Activated CD8-positive, alpha-beta memory T cell treated with anti-CD3 and anti-CD28 coated beads, Interleukin-2, amount 50 U/mL, for 1 hour (primary cell): ENCODE data around the gene TTC21B.
"Not testable (repeated sequence)": the region's sequence is repeated elsewhere in the genome, so short reads cannot be mapped to it uniquely, and the experiment has no call there.

Experiments used
- DNase-seq: peaks from one replicate; pipeline ENCODE4 v3.0.0-alpha.2; 2020; ENCODE audit errors: extremely low read depth

TTC21B gene

GRCh38 chr2:165953655-165954606, at the start of gene TTC21B:
TSS of gene TTC21B (minus strand) at chr2:165953776. CDS start at chr2:165953705, 71 bp downstream.
- peak; percentile 73 for DNase-seq

DNA sequence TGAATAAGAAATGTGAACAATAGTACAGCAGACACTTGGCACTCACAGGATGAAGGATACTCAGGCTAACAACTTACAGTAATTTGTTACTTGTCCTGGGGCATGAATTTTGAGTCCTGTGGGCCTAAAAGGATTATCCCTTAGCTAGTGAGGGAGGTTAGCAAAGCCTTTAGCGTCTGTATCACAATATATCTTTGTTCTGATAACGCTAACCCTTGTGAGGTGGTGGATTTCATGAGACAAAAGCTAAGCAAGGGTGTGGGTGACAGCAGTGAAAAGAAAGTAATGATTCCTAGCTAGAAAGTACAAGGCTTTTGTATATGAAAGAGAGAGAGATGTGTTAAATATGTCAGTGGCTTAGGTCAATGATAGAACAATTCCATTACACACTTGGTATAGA, 46.8 kb upstream of the TTC21B start:
- no peak for DNase-seq

GRCh38 chr2:165990846-165991245, 37.3 kb upstream of the TTC21B start:
- no peak for DNase-seq

GRCh38 chr2:165989851-165990250, 36.3 kb upstream of the TTC21B start:
- DNase-seq = no peak

GRCh38 chr2:165985120-165985519, 31.5 kb upstream of the TTC21B start:
- DNase-seq = no peak

DNA sequence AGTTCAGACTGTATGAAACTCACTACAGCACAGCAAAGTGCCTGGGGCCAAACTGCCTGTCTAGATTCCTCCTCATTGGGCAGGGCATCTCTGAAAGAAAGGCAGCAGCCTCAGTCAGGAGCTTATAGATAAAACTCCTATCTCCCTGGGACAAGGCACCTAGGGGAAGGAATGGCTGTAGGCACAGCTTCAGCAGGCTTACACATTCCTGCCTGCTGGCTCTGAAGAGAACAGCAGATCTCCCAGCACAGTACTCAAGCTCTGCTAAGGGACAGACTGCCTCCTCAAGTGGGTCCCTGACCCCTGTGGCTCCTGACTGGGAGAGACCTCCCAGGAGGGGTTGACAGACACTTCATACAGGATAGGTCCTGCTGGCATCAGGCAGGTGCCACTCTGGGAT, 18.6 kb upstream of the TTC21B start:
- not testable (repeated sequence) for DNase-seq

DNA sequence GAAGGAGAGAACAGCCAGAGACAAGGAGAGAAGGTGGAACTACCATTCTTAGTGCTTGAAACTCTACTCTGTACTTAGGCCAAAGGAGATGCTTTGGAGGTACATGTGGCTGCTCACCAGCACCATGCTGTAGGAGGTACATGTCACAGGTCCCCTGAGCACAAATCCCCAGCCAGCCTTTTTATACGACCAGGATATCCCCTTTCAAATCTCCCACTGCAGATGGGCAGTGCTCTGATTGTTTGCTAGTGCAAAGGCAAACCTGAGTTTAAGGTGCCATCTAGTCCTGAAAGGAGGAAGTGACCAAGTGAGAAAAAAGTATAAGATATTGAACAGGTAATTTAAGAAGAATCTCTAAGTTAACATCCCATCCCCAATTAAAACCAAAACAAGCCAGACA, 17.1 kb upstream of the TTC21B start:
- DNase-seq = no peak

DNA sequence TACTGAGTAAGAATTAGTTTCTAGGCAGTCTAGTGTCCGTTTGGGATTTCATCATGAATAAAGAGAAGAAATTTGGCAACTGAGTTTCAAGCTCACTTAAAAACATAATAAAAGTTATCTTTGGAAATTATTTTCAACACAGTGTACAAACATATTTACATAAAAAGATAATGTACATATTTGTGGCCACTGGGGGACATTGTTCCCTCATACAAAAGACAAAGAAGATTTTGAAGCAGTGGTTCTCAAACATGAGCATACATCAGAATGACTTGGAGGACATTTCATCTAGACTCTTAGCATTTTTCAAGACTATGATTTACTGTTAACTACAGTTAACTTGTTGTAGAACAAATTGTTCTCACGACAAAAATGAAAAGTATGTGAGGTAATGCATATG, 15.7 kb upstream of the TTC21B start:
- no peak for DNase-seq

DNA sequence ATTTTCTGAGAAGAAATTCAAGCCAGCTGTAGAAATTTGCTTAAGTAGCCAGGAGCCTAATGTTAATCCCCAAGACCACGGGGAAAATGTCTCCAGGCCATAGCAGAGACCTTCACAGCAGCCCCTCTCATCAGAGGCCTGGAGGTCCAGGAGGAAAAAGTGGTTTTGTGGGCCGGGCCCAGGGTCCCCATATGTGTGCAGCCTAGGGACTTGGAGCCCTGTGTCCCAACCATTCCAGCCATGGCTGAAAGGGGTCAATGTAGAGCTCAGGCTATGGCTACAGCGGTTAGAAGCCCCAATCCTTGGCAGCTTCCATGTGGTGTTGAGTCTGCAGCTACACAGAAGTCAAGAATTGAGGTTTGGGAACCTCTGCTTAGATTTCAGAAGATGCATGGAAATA, 14.2 kb upstream of the TTC21B start:
- no peak for DNase-seq

GRCh38 chr2:165961818-165962217, 8.2 kb upstream of the TTC21B start:
- no peak for DNase-seq

- no peak for DNase-seq
Observed at GRCh38 chr2:165959371-165959770, 5.8 kb upstream of the TTC21B start.

DNA sequence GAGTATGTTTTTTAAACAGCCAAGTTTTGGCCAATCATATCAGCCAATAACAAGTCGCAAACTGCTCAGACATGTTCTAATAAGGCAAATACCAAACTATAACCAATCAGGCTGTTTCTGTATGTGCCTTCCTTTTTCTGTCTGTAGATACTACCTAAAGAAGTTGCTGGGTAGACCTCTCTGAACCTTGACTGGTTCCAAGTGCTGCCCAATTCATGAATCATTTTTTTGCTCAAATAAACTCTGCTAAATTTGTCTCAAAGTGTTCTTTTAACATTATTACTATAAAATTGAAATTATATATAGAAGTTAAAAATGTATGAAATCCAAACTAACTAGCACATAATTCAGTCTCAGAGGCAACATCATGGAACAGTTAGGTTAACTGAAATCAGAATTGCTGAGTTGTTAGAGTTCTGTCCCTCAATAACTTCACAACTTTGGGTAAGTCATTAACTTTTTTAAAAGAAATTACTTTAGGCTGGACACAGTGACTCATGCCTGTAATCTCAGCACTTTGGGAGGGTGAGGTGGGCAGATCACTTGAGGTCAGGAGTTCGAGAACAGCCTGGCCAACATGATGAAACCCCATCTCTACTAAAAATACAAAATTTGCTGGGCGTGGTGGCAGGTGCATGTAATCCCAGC, 4.9 kb upstream of the TTC21B start:
- DNase-seq = no peak

- no peak for DNase-seq
Observed at GRCh38 chr2:165957030-165957675, 3.6 kb upstream of the TTC21B start.

DNA sequence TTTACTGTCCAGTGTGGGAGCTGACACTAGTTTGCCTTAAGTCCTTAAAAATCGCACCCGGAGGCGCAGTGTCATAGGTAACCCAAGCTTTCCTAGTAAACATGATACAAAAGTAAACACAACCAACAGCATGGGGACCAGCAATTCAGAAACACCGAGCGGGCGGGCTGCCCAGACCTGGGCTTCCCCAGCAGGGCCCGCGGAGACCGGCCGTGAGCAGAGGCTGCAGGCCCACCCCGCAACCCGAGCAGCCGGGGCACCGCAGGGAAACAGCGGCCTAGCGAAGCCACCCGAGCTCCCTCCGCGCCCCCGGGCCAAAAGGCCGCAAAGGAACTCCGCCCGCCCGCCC, 296 bp downstream of the TTC21B start:
- DNase-seq = no peak

- no peak for DNase-seq
Observed at GRCh38 chr2:165952741-165953211, 800 bp downstream of the TTC21B start.

GRCh38 chr2:165952085-165952484, 1.5 kb downstream of the TTC21B start:
- DNase-seq = no peak

GRCh38 chr2:165950438-165950837, 3.1 kb downstream of the TTC21B start:
- no peak for DNase-seq

DNA sequence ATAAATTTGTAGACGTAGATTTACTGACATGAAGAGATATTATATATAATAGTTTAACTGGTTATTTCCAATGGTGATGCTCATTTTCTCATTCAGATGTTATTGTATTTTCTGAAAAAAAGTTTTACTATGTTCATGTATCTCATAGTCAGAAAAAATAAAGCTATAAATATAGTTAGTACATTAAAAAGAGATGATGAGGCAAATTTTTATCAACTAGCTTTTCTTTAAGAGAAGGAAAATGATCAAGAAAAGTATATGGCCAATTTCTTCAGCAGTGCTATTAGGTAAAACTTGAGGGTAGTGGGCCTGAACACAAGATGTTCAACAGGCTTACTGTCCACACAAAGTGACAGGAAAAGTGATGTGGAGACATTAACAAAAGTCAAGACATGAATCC, 11.7 kb downstream of the TTC21B start:
- no peak for DNase-seq

GRCh38 chr2:165938237-165938636, 15.3 kb downstream of the TTC21B start:
- no peak for DNase-seq

DNA sequence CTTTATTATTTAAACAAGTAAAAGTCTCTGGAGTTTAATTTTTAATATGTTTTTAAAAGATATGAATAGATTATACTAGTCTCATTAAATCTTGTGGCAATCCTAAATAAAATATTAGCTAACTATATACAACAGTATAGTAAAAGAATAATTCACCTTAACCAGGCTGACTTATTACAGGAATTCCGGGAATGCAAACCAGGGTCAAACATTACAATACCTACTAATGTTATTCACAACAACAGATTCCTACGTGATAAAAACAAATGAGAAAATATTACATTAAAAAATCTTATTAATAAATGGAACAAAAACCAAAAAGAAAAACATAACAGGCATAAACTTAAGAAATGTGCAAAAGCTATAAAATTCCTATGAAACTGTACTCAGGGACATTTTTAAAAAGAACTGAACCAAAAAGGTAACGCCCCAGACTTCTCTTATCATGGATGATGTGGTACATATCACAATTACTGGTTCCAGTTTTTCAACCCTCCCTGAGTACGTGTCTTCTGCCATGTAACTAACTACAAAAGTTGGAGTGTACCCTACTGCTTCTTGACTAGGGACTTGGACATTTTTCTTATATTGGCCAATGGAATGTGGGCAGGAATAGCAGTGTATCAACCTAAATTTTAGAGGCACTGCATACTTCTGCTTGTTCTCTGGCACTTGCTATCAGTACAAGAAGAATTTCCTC, 20.2 kb downstream of the TTC21B start:
- no peak for DNase-seq

DNA sequence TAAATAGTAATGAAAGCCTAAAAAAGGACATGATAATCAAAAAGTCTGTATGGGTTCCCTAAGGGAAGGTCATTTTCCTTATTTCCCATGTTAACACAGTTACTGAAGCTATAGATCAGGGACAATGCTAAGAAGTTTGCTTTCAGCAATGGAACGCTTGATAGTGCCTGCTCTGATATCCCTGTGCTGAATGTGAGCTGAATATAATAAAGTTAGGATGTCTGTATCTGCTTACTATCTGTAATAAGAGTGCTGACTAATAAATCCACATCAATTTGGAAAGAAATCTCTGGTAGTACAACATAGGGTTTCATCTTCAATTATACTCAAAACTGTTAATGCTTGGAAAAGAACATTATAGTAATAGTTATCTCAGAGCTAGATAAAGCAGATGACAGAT, 25.8 kb downstream of the TTC21B start:
- no peak for DNase-seq

- no peak for DNase-seq
Observed at GRCh38 chr2:165927353-165927752, 26.2 kb downstream of the TTC21B start.
